GM21786 (cell line): Measurements from ENCODE around the gene PREP.

Experiments used
- ATAC-seq: cut with Tn5 transposase; IDR thresholded peaks from one replicate; pipeline ENCODE4 v1.9.1; 2021; ENCODE audit not compliant: unreplicated experiment

The PREP gene

DNA sequence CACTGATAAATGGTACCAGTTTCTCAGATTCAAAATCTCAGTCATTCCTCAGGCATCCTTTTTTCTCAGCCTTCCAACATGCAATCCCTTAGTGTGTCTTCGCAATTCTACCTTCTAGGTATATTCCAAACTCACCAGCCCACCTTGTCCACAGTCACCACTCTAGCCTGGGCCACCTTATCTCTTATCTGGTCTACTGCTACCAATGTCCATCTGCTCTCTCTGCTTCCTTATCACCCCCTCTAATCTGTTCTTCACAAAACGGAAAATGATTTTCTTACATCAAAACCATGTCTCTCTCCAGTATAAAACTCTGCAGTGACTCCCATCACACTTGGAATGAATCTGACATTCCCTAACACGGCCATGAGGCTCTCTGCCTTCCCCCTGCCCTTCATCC lies 91.9 kb downstream of the PREP start:
- no peak for ATAC-seq

DNA sequence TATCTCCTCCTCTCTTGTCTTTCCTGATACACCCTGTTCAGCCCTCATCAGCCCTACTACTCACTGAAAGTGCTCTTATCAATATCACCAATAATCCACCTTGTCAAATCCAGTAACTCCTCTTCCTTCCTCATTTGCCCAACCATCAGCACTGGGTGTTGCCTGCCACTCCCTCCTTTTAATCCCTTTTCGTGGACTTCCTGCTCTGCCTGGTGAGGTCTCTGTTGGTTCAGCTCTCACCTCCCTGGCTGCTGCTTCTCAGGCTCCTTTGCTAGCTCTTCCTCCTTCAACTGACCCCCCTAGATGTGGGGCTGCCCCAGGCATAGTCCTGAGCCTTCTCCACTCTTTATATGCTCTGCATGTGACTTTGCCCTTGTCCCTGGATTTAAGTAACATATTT lies 92.5 kb downstream of the PREP start:
- ATAC-seq, result no peak

DNA sequence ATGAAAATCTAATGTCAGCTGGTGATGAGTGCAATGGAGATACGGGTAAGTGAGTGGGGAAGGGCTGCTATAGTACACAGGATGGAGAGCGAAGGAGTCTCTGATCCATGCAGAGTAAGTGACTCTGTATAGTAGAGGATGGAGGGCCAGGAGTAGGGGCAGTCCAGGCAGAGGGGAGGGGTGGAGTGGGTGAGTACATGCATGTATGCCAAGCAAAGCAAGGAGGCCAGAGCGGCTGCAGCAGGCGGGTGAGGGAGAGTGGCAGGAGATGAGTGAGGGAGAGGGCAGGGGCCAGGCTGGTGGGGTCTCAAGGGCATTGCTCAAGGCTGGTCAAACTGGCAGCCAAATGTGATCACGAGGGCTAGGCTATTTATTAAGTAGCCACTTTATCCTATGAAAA lies 94.0 kb downstream of the PREP start:
- ATAC-seq, result no peak

DNA sequence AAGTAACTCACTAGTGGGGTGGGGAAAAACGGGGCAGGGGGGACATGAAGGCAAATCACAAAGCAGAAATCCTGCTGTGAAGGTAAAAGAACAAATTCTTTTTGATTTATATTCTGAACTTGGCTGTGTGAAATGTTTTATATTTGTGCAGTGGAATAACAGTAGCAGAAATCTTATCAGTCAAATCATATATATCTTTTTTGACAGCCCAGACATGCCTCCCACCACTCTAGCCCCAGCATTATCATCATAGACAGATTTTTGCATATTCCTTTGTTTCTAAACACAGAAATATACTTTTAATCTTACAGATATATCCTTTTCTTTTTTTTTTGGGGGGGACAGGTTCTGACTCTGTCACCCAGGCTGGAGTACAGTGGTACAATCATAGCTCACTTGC lies 97.4 kb downstream of the PREP start:
- no peak for ATAC-seq

DNA sequence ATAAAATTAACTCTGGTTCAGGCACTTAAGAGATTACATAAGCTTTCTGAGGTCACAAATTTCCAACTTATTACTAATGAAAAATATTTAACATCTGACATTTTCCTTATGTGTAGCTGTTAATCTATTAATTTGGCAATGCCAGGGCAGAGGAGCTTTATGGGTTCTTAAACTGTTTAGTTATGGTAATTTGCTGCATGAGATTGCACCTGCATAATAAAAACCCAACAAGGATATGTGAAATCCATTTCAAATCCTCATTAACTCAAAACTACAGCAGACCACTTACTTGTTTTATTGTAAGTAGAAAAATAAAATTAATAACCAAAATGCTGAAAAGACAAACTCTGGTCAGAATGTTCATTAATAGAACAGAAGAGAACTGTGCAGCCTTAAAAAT lies 98.1 kb downstream of the PREP start:
- no peak for ATAC-seq

DNA sequence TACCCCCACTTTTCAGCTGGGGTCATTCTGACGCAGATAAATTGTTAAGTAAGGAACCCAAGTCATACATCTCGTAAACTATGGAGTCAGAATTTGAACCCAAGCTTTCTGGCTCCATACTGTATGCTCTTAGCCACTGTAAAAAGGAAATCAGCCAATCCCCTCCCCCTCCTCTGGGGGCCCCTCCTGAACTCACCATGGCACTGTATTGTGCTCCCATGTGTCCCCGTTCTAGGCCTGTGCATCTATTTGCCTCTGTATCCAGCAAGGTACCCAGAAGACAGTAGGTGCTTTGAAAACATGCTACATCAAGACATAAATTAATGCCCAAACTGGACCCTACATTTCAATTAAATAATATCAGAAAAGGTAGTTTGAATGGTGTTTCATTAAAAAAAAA lies 98.5 kb downstream of the PREP start:
- ATAC-seq, result no peak

DNA sequence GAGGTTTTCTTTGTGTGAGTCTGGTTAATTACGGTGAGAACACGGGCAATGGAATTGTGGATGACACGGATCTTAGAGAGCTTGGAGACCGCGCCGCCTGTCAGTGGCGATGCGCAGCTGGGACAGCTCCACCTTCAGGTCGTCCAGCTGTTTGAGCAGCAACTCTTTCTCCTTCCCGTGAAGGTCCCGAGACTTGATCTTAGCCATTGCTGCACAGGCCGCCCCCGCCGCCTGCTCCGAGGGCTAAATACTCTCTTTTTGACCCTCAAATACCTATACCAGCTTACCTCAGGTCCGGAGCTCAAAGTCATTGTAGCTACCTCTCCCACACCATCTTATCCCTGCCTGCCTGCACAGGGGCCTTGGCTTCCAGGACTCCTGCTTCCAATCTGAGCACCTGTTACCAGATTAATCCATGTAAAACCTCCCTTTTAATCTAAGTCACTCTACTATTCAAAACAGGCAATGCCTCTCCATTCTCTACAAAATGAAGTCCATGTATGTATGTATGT lies 100.2 kb downstream of the PREP start:
- ATAC-seq, result no peak

DNA sequence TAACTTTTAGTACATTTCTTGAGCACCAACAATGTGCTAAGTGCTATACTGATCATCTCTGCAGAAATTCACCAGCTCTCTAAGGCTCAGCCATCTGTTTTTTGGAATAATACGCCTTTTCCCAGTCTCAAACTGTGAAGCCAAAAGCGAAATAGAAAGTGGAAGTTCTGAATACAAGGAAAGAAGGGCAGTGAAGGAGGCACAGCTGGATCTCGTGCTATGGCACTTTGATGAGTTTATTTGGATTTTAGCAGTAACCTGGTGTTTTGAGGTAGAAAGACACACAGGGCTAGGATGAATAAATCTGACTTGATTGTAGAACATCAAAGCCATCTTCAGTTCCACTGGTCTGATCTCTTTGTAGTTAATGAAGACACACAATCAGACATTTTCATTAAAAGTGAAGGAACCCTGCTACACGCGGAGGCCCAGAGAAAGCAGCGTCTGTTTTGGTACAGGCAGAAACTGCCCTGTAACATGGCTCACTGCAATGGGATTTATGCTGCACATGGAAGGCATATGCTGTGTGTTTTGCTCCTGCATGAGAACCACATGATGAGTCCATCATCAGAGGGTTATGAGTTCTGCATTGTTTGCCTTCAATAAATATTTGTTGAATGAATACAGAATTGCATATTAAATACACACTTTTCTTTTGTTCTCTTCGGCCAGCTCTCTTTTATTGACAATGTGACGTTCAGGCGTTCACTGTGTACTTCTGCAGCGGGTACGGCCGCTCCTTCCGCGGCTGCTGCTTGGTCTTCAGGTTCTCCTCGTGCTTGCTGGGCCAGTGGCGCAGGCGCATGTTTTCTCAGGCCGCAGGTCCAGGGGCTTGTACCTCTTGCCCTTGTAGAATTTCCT lies 100.9 kb downstream of the PREP start:
- no peak for ATAC-seq

DNA sequence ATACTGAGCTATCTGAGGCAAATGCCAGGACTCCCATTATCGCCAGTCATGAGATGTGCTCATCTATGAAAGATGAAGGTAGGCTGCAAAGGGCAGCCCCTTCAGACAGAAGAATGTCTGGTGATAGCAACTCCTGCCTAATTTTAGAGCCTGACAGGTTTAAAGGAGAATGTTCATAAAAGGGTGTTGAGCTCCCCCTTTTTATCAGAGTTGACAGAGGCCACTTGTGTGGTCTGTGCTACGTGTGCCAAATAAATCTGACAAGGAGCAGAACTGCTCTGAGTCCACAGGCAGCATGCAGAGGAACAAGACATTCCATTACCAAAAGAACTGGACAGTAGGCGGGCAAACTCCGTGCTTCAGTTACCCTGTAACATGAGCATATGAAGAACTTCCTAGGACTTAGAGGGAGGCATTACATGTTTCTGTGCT lies 101.8 kb downstream of the PREP start:
- ATAC-seq, result no peak

DNA sequence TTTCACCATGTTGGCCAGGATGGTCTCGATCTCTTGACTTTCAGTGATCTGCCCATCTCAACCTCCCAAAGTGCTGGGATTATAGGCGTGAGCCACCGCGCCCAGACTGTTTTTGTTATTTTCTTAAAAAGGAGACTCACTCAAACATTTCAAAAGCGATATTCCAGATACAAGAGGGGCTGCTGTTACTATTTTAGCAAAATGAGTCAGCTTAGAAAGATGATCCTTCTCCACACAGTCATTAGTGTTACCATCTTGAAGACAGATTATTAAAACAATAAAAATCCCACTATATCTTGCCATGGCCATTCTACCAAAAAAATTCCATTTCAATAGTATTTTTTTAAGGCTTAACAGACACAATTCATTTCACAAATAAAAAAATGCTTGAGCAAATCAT lies 102.8 kb downstream of the PREP start:
- ATAC-seq, result no peak

DNA sequence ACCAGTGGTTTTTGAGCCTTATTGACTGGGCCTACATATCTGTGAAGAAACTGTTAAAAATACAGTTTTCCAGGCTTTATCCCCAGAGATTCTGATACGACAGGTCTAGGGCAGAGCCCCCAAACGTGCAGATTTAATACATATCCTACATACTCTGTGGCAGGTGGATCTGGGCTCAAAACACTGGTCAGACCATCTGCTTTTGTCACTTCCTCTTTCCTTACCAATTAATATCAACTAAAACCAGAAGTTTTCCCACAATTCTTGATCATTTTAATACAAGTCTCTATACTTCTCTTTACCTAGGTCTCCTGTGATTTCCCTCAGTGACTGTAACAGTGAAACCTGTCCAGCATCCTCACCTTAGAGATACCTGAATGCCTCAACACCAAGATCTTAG lies 108.8 kb downstream of the PREP start:
- ATAC-seq, result no peak

DNA sequence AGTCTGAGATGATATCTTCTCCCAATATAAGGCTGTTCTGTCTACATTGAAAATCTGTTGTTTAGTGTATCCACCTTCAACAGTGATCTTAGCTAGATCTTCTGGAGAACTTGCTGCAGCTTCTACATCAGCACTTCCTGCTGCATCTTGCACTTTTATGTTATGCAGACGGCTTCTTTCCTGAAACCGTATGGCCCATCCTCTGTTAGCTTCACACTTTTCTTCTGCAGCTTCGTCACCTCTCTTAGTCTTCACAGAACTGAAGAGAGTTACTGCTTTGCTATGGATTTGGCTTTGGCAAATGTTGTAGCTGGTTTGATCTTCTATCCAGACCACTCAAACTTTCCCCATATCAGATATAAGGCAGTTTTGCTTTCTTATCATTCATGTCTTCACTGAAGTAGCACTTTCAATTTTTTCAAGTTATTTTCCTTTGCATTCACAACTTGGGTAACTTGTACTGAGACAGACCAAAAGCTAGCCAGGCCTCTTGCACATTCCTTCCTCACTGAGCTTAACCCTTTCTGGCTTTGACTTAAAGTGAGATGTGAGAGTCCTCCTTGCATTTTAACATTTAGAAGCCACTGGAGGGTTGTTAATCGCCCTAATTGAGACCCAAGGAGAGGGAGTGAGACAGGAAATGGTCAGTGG lies 110.1 kb downstream of the PREP start:
- ATAC-seq, result no peak

DNA sequence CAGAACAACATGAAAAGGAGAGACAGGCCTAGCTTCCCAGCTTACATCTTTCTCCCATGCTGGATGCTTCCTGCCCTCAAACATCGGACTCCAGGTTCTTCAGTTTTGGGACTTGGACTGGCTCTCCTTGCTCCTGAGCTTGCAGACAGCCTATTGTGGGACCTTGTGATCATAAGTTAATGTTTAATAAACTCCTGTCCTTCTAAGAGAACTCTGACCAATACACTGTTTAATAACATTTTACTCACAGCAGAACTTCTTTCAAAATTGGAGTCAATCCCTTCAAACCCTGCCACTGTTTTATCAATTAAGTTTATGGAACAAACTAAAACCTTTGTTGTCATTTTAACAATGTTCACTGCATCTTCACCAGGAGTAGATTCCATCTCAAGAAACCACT lies 111.4 kb downstream of the PREP start:
- ATAC-seq, result no peak

DNA sequence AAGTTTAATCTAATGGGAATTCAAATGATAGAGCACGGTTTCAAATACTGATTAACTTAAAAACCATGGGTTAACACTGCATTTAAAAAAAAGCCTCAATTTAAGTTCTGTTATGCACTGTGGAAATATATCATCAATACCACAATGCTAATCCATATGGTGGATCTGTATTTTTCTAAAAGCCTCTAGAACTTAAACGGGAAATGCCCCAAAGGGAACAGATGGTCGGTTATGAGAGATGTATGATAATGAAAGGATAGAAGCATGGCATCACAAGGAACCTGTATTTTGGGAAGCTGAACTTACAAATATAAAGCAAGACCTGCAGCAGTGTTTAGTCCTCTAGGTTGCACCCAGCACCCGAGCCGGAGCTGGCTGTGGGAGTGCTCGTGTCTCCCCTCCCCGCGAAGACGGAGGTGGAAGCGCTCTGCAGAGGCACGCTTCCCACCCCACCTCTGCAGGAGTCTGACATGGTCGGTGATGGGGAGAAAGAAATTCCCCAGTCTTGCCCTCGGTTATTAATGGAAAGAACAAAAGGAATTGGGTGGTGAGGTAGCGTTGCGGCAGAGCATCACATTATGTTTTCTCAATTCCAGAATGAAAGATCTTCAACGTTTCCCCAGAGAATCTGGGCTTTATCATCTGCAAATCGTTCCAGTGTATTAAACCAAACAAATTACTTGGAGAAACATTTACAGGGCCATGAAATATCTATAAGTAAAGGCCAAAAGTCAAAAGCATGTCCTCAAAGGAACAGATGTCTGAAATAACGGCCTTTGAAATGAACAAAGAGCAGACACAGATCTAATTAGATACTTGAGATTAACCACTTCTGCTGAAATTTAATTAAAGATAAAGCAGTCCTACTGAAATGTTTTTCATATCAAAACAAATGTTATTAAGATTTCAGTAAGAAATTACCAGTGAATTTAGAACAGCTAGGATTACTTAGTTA lies 120.0 kb downstream of the PREP start:
- ATAC-seq, result no peak

DNA sequence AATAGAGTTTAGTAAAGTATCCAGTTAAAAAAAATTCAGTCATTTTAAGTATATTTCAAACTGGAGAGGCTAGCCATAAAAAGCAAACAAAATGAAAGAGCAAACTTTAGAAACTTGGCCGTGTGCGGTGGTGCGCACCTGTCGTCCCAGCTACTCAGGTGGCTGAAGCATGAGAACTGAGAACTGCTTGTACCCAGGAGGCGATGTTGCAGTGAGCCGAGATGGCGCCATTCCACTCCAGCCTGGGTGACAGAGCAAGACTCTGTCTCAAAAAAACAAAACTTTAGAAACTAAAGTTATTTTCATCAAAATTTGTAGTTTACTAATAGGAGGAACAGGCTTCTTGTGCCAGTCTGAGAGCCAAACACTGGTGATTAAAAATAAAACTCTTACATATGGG lies 122.8 kb downstream of the PREP start:
- ATAC-seq, result no peak

DNA sequence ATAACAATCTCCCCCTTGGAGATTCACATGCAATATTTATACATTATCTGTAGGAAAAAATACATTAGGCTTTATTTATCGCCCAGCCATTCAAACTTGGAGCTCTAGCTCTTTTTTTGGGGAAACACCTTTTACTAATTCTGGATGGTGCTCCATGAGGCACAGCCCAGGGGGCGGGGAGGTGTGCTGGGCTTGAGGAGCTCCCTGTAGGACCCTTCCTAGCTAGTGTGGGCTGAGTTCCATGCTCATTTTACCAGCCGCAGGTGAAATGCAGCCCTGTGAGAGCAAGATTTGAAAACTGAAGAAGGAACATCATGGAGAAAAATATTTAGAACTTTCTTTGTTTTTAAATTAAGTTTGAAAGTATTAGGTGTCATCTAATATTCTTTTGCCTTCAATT lies 123.4 kb downstream of the PREP start:
- ATAC-seq, result no peak

DNA sequence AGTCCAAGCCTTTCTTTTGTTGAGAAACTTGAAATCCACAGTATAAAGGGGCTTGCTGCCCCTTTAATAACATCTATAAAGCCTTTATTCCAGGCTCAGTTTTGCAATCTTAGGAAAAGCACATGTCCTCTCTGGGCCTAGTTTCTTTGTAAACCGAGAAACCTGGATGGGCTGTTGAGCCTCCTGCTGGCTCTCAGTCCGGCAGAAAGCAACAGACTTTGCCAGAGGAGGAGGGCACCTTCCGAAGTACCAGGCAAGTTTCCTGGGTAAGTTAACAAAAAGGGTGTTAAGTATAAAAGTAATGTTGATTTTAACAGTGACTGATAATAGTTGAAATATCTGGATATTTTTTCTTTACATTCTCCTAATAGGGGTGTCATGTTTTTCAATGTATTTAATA lies 124.1 kb downstream of the PREP start:
- ATAC-seq, result no peak

DNA sequence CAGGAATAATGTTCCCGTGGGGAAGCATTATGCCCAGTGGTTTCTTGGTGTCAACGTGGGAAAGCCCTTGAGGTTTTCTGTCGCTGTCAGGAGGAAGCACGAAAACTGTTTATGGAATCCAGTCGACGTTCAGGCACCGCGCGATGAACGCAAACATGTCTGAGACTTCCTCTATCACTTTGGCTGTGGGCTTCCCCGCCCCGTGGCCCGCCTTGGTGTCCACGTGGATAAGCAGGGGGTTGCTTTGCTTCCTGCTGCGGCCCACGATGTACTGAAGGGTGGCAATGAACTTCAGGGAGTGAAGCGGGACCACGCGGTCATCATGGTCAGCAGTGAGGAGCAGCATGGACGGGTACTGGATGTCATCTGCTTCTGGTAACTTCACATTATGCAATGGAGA lies 124.8 kb downstream of the PREP start:
- ATAC-seq, result no peak

DNA sequence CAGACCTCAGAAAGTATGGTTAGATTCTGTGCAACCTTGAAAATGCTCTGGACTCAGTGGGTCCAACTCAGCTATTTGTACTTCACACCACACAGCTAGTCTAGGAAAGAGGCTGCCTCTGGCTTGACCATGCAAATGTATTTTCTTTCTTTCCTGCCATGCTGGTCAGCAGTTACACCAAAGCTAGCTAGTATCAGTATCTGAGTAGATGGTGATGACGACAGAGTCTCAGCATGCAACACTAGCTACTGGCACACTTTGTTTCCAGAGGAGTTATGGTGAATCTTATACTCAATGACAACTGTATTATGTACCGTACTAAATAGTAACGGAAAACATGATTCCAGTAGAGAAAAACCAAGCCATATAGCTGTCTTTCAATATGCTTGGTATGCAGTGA lies 126.5 kb downstream of the PREP start:
- ATAC-seq, result no peak

DNA sequence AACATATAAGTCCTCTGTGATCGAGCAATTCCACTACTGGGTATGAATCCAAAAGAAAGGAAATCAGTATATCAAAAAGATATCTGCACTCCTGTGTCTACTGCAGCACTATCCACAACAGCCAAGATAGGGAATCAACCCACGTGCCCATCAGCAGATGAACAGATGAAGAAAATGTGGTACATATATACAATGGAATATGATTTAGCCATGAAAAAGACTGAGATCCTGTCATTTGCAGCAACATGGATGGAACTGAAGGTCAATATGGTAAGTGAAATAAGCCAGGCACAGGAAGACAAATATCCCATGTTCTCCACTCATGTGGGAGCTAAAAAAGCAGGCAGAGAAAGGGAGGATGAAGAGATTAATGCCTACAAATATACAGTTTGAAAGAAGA lies 127.3 kb downstream of the PREP start:
- no peak for ATAC-seq

DNA sequence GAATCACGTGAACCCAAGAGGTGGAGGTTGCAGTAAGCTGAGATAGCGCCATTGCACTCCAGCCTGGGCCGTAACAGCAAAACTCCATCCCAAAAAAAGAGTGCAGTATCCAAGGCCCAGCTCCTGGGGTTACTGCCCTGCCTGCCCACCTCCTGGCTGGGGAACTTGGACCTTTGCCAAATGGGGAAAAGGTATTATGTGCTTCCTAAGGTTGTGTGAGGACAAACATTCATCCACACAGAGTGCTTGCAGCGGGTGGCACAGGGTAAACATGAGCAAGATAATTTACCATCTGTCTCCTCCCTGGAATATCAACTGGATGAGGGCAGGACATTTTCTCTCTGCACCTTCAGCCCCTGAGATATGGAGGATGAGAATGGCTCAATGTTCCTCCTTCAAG lies 128.2 kb downstream of the PREP start:
- ATAC-seq, result no peak
